Adrenal gland (tissue), 12 donors: ENCODE results near the gene RPRD1B. TPM values are rescaled to one million over a fixed set of nuclear protein-coding genes. Genes with fewer than 3 reads are reported as not detected.

Source experiments
- DNase-seq, 7 donors: peaks; one replicate each; pipeline ENCODE4 v3.0.0-alpha.2; 2019 to 2020
- H3K27ac ChIP-seq, 5 donors: fragments of 200-600 bp; sonication (generic) in 4 of 5; 1 replicate in 3 of 5; 2 replicates in 2 of 5; pipeline versions ENCODE4 v1.5.1 to v1.8.0; 2016 to 2020; ENCODE audit warnings: mild to moderate bottlenecking in 1 of 5
- H3K27me3 ChIP-seq: fragments of 200-600 bp; 2 replicates; pipeline ENCODE4 v1.8.0; 2021
- H3K36me3 ChIP-seq, 2 donors: fragments of 200-600 bp; replicated peaks in 1 of 2; 1 replicate in 1 of 2; 2 replicates in 1 of 2; pipeline versions ENCODE4 v1.5.1 to v1.8.0; 2018 to 2022
- H3K4me1 ChIP-seq, 2 donors: fragments of 200-600 bp; replicated peaks in 1 of 2; 1 replicate in 1 of 2; 2 replicates in 1 of 2; pipeline versions ENCODE4 v1.5.1 to v1.8.0; 2018 to 2021
- H3K4me3 ChIP-seq, 4 donors: fragments of 200-600 bp; sonication (generic) in 3 of 4; one replicate each; pipeline ENCODE4 v1.5.1; 2016 to 2018
- H3K9me3 ChIP-seq, 3 donors: fragments of 200-600 bp; sonication (generic) in 1 of 3; replicated peaks in 1 of 3; 1 replicate in 2 of 3; 2 replicates in 1 of 3; pipeline versions ENCODE4 v1.5.1 to v1.8.0; 2016 to 2021
- POLR2A ChIP-seq, 2 donors: fragments of 450-650 bp; IDR thresholded peaks; one replicate each; pipeline ENCODE4 v1.6.1; 2017; ENCODE audit warnings: antibody characterized with exemption in 2 of 2, mild to moderate bottlenecking in 2 of 2, moderate library complexity in 1 of 2
- WGBS, 4 donors: extraction: QIAGEN DNeasy Blood & Tissue Kit in 2 of 4; methylation state at CpG; one replicate each; pipeline versions ENCODE4 v1.1.5 to v1.1.7; 2013 to 2017; 5-methylcytosine and 5-hydroxymethylcytosine counted together
- intact Hi-C, 2 donors: fragments of 100-400 bp; cut with DNase I; formaldehyde crosslinking; loops; one replicate each; pipeline versions ENCODE4 v1.14.1 to v1.15.0; 2022 to 2023
- polyA plus RNA-seq, 3 donors: library from polyadenylated mRNA; stranded (reverse); fragments of 200-250 nt in 2 of 3; fragments of 350-450 nt in 1 of 3; fragmentation: Illumina TruSeq in 1 of 3; extraction: RNeasy Lipid Tissue Mini Kit (QIAGEN cat#74804) in 1 of 3; gene quantifications; one replicate each; pipeline ENCODE4 v1.2.3, GENCODE V29; 2013 to 2014
- total RNA-seq, 9 donors: library from RNA; depleted of rRNA in 4 of 9; stranded (reverse); fragments of >200 nt in 4 of 9; fragments of 120-200 nt in 1 of 9; fragmentation: NEBNext Ultra II Directional in 1 of 9; extraction: Animal tissue kit (Norgen Biotek cat#: 25700) in 1 of 9; gene quantifications; one replicate each; pipeline versions ENCODE4 v1.1.0 to v1.2.4, GENCODE V29; 2013 to 2023
- TF ChIP-seq, protein P1 (sequence below), 6 experiments: fragments of 450-650 bp in 4 of 6; fragments of 200-600 bp in 2 of 6; sonication (generic) in 1 of 6; IDR thresholded peaks; 1 replicate in 5 of 6; 2 replicates in 1 of 6; pipeline versions ENCODE4 v1.5.1 to v1.8.0; 2016 to 2021; ENCODE audit warnings: antibody characterized with exemption in 6 of 6, mild to moderate bottlenecking in 2 of 6, moderate library complexity in 1 of 6
- donor health status: healthy with polysubstance abuse.
- donor health status: Bipolar disorder and iron deficiency.
- donor health status: DM: yes; HTN: yes; CAD: no.
- donor health status: DM: no; HTN: no; CAD: no.
- donor health status: DM: no; HTN: no; CAD: no.
- donor health status: DM: yes; HTN: yes; CAD: no.

RPRD1B gene
- total and polyA plus RNA-seq, 12 donors, result 5.9 to 36.4 (median 27.1) TPM

DNA sequence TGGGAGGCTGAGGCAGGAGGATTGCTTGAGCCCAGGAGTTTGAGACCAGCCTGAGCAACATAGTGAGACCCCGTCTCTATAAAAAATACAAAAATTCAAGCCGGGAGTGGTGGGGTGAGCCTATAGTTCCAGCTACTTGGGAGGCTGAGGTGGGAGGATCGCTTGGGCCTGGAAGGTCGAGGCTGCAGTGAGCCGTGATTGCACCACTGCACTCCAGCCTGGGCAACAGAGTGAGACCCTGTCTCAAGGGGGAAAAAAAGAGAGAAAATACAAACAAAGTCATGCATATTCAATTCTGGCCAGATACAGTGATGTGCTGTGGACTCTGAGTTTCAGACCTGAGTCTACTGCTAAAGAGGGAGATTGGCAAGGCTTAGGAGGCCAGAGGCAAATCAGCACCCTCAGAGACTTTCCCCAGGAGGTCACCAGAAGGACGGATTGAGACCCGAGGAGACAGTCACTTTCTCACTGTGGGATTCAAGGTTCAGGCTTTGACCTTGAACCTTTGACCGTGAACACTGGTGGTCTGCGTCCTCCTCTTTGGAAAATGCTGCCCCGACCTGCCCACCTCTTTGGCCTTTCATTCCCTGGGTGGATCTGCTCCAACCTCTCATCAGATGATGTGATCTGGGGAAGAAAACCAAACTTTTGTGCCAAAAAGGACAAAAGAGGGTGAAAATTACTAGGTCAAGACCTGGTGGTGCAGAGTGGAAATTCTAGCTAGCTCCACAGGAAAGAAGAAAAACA lies 100.3 kb downstream of the RPRD1B start:
- H3K4me1 ChIP-seq, result peaks cover 0 to 7% of the 10 kb centered on the region in 2 donors
- DNase-seq, result peak in 1 of 7 donors; percentile 4
- 78 to 87% (median 81%) methylated on average over 10 of the region's 10 CpGs for WGBS, 4 donors
- no peaks in the 10 kb centered on the region for H3K9me3 ChIP-seq
- H3K27me3 ChIP-seq, result no peaks in the 10 kb centered on the region
- H3K4me3 ChIP-seq, result no peak overlapping the region
- peaks cover 0 to 22% of the 10 kb centered on the region in 2 donors for H3K36me3 ChIP-seq
- peak overlapping the region in 2 of 5 donors; percentile 49 to 74 for H3K27ac ChIP-seq
- intact Hi-C loops, result no loop called here
- TF ChIP-seq POLR2A (IDR thresholded peaks at IDR 0.05), result no peak
- TF ChIP-seq, protein P1, sequence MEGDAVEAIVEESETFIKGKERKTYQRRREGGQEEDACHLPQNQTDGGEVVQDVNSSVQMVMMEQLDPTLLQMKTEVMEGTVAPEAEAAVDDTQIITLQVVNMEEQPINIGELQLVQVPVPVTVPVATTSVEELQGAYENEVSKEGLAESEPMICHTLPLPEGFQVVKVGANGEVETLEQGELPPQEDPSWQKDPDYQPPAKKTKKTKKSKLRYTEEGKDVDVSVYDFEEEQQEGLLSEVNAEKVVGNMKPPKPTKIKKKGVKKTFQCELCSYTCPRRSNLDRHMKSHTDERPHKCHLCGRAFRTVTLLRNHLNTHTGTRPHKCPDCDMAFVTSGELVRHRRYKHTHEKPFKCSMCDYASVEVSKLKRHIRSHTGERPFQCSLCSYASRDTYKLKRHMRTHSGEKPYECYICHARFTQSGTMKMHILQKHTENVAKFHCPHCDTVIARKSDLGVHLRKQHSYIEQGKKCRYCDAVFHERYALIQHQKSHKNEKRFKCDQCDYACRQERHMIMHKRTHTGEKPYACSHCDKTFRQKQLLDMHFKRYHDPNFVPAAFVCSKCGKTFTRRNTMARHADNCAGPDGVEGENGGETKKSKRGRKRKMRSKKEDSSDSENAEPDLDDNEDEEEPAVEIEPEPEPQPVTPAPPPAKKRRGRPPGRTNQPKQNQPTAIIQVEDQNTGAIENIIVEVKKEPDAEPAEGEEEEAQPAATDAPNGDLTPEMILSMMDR (IDR thresholded peaks at IDR 0.05), result peak in 1 of 6 experiments; percentile 20

DNA sequence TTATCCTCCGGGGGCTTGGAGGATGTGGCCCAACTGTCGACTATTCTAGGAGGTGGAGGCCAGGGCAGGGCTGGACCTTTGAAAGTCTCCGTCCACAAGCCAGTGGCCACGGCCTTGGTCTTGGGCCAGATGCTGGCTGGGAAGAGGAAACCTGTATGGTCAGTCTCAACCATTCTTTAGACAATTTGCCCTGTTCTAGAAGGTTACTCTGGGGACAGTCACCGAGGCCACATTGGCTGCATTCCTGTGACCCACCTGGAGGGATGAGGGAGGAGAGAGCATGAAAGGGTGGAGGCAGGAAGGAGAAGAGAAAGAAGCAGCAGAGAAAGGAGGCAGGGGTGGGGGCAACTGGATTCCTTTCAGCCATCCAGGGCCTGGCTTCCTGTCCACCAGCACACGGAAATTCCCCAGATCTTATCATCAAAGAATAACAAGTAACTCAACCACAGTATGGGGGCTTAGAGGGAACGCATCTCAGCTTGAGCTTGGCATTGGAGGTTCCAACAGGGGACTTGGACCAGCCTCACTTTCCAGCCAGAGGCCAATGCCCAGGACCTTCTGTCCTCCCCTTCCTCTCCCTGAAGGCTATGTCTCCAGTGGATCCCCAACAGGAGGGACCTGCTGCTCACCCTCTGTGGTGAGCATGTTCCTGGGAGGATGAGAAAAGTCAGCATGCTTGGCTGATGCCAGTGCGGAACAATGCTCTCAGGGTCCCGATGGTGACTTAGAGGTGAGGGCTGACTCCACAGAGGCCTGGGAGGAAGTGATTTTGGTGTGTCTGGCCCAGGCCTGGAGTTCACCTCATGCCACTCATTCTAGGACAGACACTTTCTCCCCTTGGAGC lies 101.1 kb downstream of the RPRD1B start:
- 55 to 63% (median 61%) methylated on average over 7 to 9 of the region's 9 CpGs for WGBS, 4 donors
- Histone ChIP-seq H3K27me3 (no peaks in the 10 kb centered on the region), H3K9me3 (no peaks in the 10 kb centered on the region), H3K27ac (peak overlapping the region in 2 of 5 donors; percentile 49 to 74), H3K4me1 (peaks cover 0 to 7% of the 10 kb centered on the region in 2 donors), H3K36me3 (peaks cover 0 to 29% of the 10 kb centered on the region in 2 donors), H3K4me3 (no peak overlapping the region)
- peak in 2 of 7 donors; percentile 40 to 57 for DNase-seq
- TF ChIP-seq, protein P1 (IDR thresholded peaks at IDR 0.05), result no peak
- no peak for TF ChIP-seq POLR2A (IDR thresholded peaks at IDR 0.05)
- intact Hi-C loops, result no loop called here

DNA sequence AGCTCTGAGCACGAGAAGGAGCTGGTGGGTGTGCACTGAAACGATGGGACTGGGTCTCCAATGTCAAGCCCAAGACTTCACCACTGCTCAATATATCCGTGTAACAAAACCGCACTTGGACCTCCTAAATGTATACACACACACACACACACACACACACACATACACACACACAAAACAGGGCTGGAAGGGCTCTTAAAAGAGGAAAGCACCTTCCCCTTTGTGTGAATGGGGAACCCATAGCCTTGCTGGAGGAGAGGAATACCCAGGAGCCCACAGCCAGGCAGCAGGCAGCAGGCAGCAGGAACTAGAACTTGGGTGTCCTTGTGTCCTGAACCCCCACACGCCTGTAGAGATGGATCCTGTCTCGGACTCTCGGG lies 101.7 kb downstream of the RPRD1B start:
- no peak for DNase-seq
- Histone ChIP-seq H3K4me3 (no peak overlapping the region), H3K27ac (peak overlapping the region in 1 of 5 donors; percentile 74), H3K27me3 (no peaks in the 10 kb centered on the region), H3K36me3 (peaks cover 0 to 33% of the 10 kb centered on the region in 2 donors), H3K9me3 (no peaks in the 10 kb centered on the region), H3K4me1 (peaks cover 0 to 8% of the 10 kb centered on the region in 2 donors)
- intact Hi-C loops, result no loop called here
- WGBS, 4 donors, result 70 to 84% (median 80%) methylated on average over 4 to 7 of the region's 7 CpGs; no CpG with 5 or more reads in 1 of the 4 donors
- TF ChIP-seq POLR2A (IDR thresholded peaks at IDR 0.05), result no peak
- TF ChIP-seq, protein P1 (IDR thresholded peaks at IDR 0.05), result no peak
